Activated CD8-positive, alpha-beta memory T cell treated with anti-CD3 and anti-CD28 coated beads for 4 hours (primary cell): Measurements from ENCODE around the gene DCP1B.
A peak's percentile ranks its signal among the peaks of the same experiment; 100 is the strongest.

Experiments
- DNase-seq, 2 donors: peaks; one replicate each; pipeline ENCODE4 v3.0.0-alpha.2; 2020; ENCODE audit warnings: low read depth in 2 of 2

Gene DCP1B

GRCh38 chr12:2017546-2018337, 13.5 kb upstream of the DCP1B start:
- DNase-seq: no peak

GRCh38 chr12:2016862-2017545, 12.7 kb upstream of the DCP1B start:
- DNase-seq: no peak

GRCh38 chr12:2014231-2014630, 10.0 kb upstream of the DCP1B start:
- DNase-seq: no peak

- DNase-seq: no peak
Observed at GRCh38 chr12:2013527-2014223, 9.4 kb upstream of the DCP1B start.

- DNase-seq: no peak
Observed at GRCh38 chr12:2013086-2013485, 8.8 kb upstream of the DCP1B start.

- DNase-seq: no peak
Observed at GRCh38 chr12:2011643-2012607, 7.7 kb upstream of the DCP1B start.

- no peak for DNase-seq
Observed at GRCh38 chr12:2009623-2010022, 5.4 kb upstream of the DCP1B start.

GRCh38 chr12:2008677-2009076, 4.4 kb upstream of the DCP1B start:
- DNase-seq: no peak

- peak in 1 of 2 donors; percentile 0 for DNase-seq
Observed at GRCh38 chr12:2003676-2004112, 563 bp downstream of the DCP1B start.

- no peak for DNase-seq
Observed at GRCh38 chr12:1995205-1995896, 8.9 kb downstream of the DCP1B start.

GRCh38 chr12:1994429-1995143, 9.7 kb downstream of the DCP1B start:
- no peak for DNase-seq

- DNase-seq: no peak
Observed at GRCh38 chr12:1993871-1994371, 10.3 kb downstream of the DCP1B start.

- no peak for DNase-seq
Observed at GRCh38 chr12:1993341-1993740, 10.9 kb downstream of the DCP1B start.

GRCh38 chr12:1992732-1993131, 11.5 kb downstream of the DCP1B start:
- no peak for DNase-seq

- DNase-seq: no peak
Observed at GRCh38 chr12:1989111-1989510, 15.1 kb downstream of the DCP1B start.

GRCh38 chr12:1984759-1985158, 19.5 kb downstream of the DCP1B start:
- DNase-seq: no peak

GRCh38 chr12:1980282-1980681, 24.0 kb downstream of the DCP1B start:
- no peak for DNase-seq

GRCh38 chr12:1978078-1978862, 26.0 kb downstream of the DCP1B start:
- DNase-seq: no peak

- DNase-seq: no peak
Observed at GRCh38 chr12:1977588-1977987, 26.7 kb downstream of the DCP1B start.
